Measurements from ENCODE around the gene UGT1A4.

The UGT1A4 gene

GRCh38 chr2:233818639-233819621 lies 100.4 kb downstream of the UGT1A4 start:
- Histone ChIP-seq H3K36me3 (ENCODE audit: control insufficient read depth, low read length) (no peaks in the 10 kb centered on the region), H3K79me2 (ENCODE audit: control insufficient read depth, low read length) (no peaks in the 10 kb centered on the region), H3K4me3 (ENCODE audit: low read length) (no peak overlapping the region), H3K9me3 (ENCODE audit: control insufficient read depth, insufficient read depth, low read length) (peaks cover 3% of the 10 kb centered on the region; the same call in 1 of the 2 replicates), H3K27ac (ENCODE audit: low read depth, low read length) (no peak overlapping the region), H3F3A (ENCODE audit: control insufficient read depth, insufficient read depth) (no peaks in the 10 kb centered on the region), H3K4me2 (ENCODE audit: low read length) (no peak overlapping the region), H3K4me1 (ENCODE audit: control insufficient read depth, low read length) (no peaks in the 10 kb centered on the region), H4K20me1 (ENCODE audit: control insufficient read depth, insufficient read depth, low read depth, low read length) (no peaks in the 10 kb centered on the region), H3K9me2 (replicated peaks; ENCODE audit: control insufficient read depth, low read length) (no peaks in the 10 kb centered on the region), H3K27me3 (ENCODE audit: control insufficient read depth, low read length) (no peaks in the 10 kb centered on the region)
- no peak for TF ChIP-seq CTCF (IDR thresholded peaks at IDR 0.05; ENCODE audit: low read depth, low read length, poor library complexity, severe bottlenecking)
- TF ChIP-seq EZH2phosphoT487 (IDR thresholded peaks at IDR 0.05; ENCODE audit: borderline replicate concordance, low read length): no peak

- Histone ChIP-seq H3F3A (ENCODE audit: control insufficient read depth, insufficient read depth) (no peaks in the 10 kb centered on the region), H3K27me3 (ENCODE audit: control insufficient read depth, low read length) (no peaks in the 10 kb centered on the region), H3K9me3 (ENCODE audit: control insufficient read depth, insufficient read depth, low read length) (no peaks in the 10 kb centered on the region), H3K79me2 (ENCODE audit: control insufficient read depth, low read length) (no peaks in the 10 kb centered on the region), H3K4me1 (ENCODE audit: control insufficient read depth, low read length) (no peaks in the 10 kb centered on the region), H4K20me1 (ENCODE audit: control insufficient read depth, insufficient read depth, low read depth, low read length) (no peaks in the 10 kb centered on the region), H3K27ac (ENCODE audit: low read depth, low read length) (no peak overlapping the region), H3K4me3 (ENCODE audit: low read length) (no peak overlapping the region), H3K4me2 (ENCODE audit: low read length) (no peak overlapping the region), H3K9me2 (replicated peaks; ENCODE audit: control insufficient read depth, low read length) (no peaks in the 10 kb centered on the region), H3K36me3 (ENCODE audit: control insufficient read depth, low read length) (no peaks in the 10 kb centered on the region)
- TF ChIP-seq CTCF (IDR thresholded peaks at IDR 0.05; ENCODE audit: low read depth, low read length, poor library complexity, severe bottlenecking) (no peak), EZH2phosphoT487 (IDR thresholded peaks at IDR 0.05; ENCODE audit: borderline replicate concordance, low read length) (no peak)
Observed at GRCh38 chr2:233819884-233820773, 101.6 kb downstream of the UGT1A4 start.

- H4K20me1 ChIP-seq (ENCODE audit: control insufficient read depth, insufficient read depth, low read depth, low read length): no peaks in the 10 kb centered on the region
- H3K4me2 ChIP-seq (ENCODE audit: low read length): no peak overlapping the region
- no peak overlapping the region for H3K4me3 ChIP-seq (ENCODE audit: low read length)
- no peaks in the 10 kb centered on the region for H3K79me2 ChIP-seq (ENCODE audit: control insufficient read depth, low read length)
- no peaks in the 10 kb centered on the region for H3F3A ChIP-seq (ENCODE audit: control insufficient read depth, insufficient read depth)
- no peaks in the 10 kb centered on the region for H3K9me2 ChIP-seq (replicated peaks; ENCODE audit: control insufficient read depth, low read length)
- H3K4me1 ChIP-seq (ENCODE audit: control insufficient read depth, low read length): no peaks in the 10 kb centered on the region
- no peak overlapping the region for H3K27ac ChIP-seq (ENCODE audit: low read depth, low read length)
- no peaks in the 10 kb centered on the region for H3K9me3 ChIP-seq (ENCODE audit: control insufficient read depth, insufficient read depth, low read length)
- TF ChIP-seq EZH2phosphoT487 (IDR thresholded peaks at IDR 0.05; ENCODE audit: borderline replicate concordance, low read length): no peak
- no peak for TF ChIP-seq CTCF (IDR thresholded peaks at IDR 0.05; ENCODE audit: low read depth, low read length, poor library complexity, severe bottlenecking)
- no peaks in the 10 kb centered on the region for H3K27me3 ChIP-seq (ENCODE audit: control insufficient read depth, low read length)
- H3K36me3 ChIP-seq (ENCODE audit: control insufficient read depth, low read length): no peaks in the 10 kb centered on the region
Observed at GRCh38 chr2:233820774-233821105, 102.2 kb downstream of the UGT1A4 start.
